KMS-11 (cell line): ENCODE data around the gene BMP5.

Source experiments
- H2AFZ ChIP-seq: fragments of 200-600 bp; sonication (generic); 2 replicates; pipeline ENCODE4 v1.6.1; 2016; ENCODE audit warnings: antibody characterized with exemption, mixed run types, low read depth
- H3K27ac ChIP-seq: fragments of 200-600 bp; sonication (generic); 2 replicates; pipeline ENCODE4 v1.6.1; 2016; ENCODE audit warnings: mild to moderate bottlenecking, mixed run types
- H3K27me3 ChIP-seq: fragments of 200-600 bp; sonication (generic); 2 replicates; pipeline ENCODE4 v1.6.1; 2017; ENCODE audit warnings: mild to moderate bottlenecking, low read depth, mixed run types, moderate library complexity; ENCODE audit not compliant: insufficient read depth
- H3K36me3 ChIP-seq: fragments of 200-600 bp; sonication (generic); 2 replicates; pipeline ENCODE4 v1.6.1; 2017; ENCODE audit warnings: mild to moderate bottlenecking, mixed run types; ENCODE audit not compliant: insufficient read depth
- H3K4me1 ChIP-seq: fragments of 200-600 bp; sonication (generic); 2 replicates; pipeline ENCODE4 v1.6.1; 2016; ENCODE audit warnings: mild to moderate bottlenecking, low read depth, mixed run types; ENCODE audit not compliant: poor library complexity, severe bottlenecking
- H3K4me2 ChIP-seq: fragments of 200-600 bp; sonication (generic); 2 replicates; pipeline ENCODE4 v1.7.0; 2016; ENCODE audit warnings: mild to moderate bottlenecking, mixed run types
- H3K4me3 ChIP-seq: fragments of 200-600 bp; sonication (generic); IDR thresholded peaks from 2 replicates; pipeline ENCODE4 v1.6.1; 2017; ENCODE audit warnings: low read depth, low read length, mixed read lengths; ENCODE audit not compliant: insufficient read depth
- H3K79me2 ChIP-seq: fragments of 200-600 bp; sonication (generic); 2 replicates; pipeline ENCODE4 v1.6.1; 2016; ENCODE audit warnings: low read depth, mixed run types; ENCODE audit not compliant: insufficient read depth
- H3K9ac ChIP-seq: fragments of 200-600 bp; sonication (generic); 2 replicates; pipeline ENCODE4 v1.6.1; 2016; ENCODE audit warnings: mild to moderate bottlenecking, mixed run types
- H4K20me1 ChIP-seq: fragments of 200-600 bp; sonication (generic); 2 replicates; pipeline ENCODE4 v1.6.1; 2016; ENCODE audit warnings: mild to moderate bottlenecking, mixed run types; ENCODE audit not compliant: insufficient read depth
- TF ChIP-seq, protein P1 (sequence below): fragments of 200-600 bp; sonication (generic); conservative IDR thresholded peaks from 2 replicates; pipeline ENCODE4 v1.6.1; 2017; ENCODE audit warnings: low read depth, mild to moderate bottlenecking, antibody characterized with exemption, low read length, moderate library complexity, mixed read lengths

BMP5 gene

DNA sequence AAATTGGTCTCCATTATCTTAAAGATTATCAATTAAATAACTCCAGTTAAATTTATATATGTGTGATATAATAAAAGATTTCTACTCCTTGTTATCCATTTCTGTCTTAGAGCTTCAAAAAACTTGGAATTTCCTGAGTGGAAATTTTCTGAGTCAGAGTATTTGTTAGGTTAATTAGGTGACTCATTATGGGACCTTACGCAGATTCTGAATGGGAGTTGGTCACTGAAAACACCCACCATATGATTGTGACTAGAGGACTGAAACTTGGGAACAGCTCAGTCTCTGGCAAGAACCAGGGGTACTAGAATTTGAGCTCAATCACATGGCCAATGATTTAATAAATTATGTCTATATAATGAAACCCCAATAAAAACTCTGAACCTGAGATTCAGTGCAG is 171.0 kb downstream of the BMP5 start:
- TF ChIP-seq, protein P1, sequence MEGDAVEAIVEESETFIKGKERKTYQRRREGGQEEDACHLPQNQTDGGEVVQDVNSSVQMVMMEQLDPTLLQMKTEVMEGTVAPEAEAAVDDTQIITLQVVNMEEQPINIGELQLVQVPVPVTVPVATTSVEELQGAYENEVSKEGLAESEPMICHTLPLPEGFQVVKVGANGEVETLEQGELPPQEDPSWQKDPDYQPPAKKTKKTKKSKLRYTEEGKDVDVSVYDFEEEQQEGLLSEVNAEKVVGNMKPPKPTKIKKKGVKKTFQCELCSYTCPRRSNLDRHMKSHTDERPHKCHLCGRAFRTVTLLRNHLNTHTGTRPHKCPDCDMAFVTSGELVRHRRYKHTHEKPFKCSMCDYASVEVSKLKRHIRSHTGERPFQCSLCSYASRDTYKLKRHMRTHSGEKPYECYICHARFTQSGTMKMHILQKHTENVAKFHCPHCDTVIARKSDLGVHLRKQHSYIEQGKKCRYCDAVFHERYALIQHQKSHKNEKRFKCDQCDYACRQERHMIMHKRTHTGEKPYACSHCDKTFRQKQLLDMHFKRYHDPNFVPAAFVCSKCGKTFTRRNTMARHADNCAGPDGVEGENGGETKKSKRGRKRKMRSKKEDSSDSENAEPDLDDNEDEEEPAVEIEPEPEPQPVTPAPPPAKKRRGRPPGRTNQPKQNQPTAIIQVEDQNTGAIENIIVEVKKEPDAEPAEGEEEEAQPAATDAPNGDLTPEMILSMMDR = no peak
- Histone ChIP-seq H3K79me2 (no peaks in the 10 kb centered on the region), H3K36me3 (no peaks in the 10 kb centered on the region), H4K20me1 (no peaks in the 10 kb centered on the region), H2AFZ (no peak overlapping the region), H3K4me2 (no peak overlapping the region), H3K27ac (no peak overlapping the region), H3K27me3 (no peaks in the 10 kb centered on the region), H3K9ac (no peak overlapping the region), H3K4me1 (no peaks in the 10 kb centered on the region), H3K4me3 (no peak overlapping the region)
